ENCODE results near the gene GRID1. TPM values are rescaled to one million over a fixed set of nuclear protein-coding genes. Genes with fewer than 3 reads are reported as not detected.
A peak's percentile ranks its signal among the peaks of the same experiment; 100 is the strongest.

Gene GRID1
- total RNA-seq, 1 experiment from 2014 or later = not detected

GRCh38 chr10:85971494-85971893, 395.1 kb downstream of the GRID1 start:
- no peaks in the 10 kb centered on the region for H3K9me2 ChIP-seq (replicated peaks; ENCODE audit: low read length)
- H3K4me3 ChIP-seq (ENCODE audit: low read length) = no peak overlapping the region
- H3K4me1 ChIP-seq (ENCODE audit: insufficient read depth, low read length) = no peaks in the 10 kb centered on the region
- no peaks in the 10 kb centered on the region for H3K9me3 ChIP-seq (ENCODE audit: low read length)
- no peaks in the 10 kb centered on the region for H3K79me2 ChIP-seq (ENCODE audit: low read length)
- no peak overlapping the region for H3K27ac ChIP-seq (ENCODE audit: low read length)
- no peak overlapping the region for H3K4me2 ChIP-seq (ENCODE audit: low read length)
- no peaks in the 10 kb centered on the region for H3K36me3 ChIP-seq (ENCODE audit: low read depth, low read length)
- TF ChIP-seq EZH2phosphoT487 (IDR thresholded peaks at IDR 0.05; ENCODE audit: borderline replicate concordance, low read length) (no peak), EZH2 (IDR thresholded peaks at IDR 0.05; ENCODE audit: low read length, unreplicated experiment) (no peak), CTCF (conservative IDR thresholded peaks at IDR 0.05; ENCODE audit: low read depth, low read length) (no peak)
- no peaks in the 10 kb centered on the region for H3F3A ChIP-seq (ENCODE audit: low read length, unreplicated experiment)
- DNase-seq (no peak), ATAC-seq (no peak)
- no peak overlapping the region for H3K9ac ChIP-seq (ENCODE audit: low read length)
- no peaks in the 10 kb centered on the region for H4K20me1 ChIP-seq (ENCODE audit: low read length)
- BruUV-seq (replicated peaks) = no TSS peak
- intact Hi-C loops (cut with micrococcal nuclease) = no loop called here
- H2AFZ ChIP-seq (ENCODE audit: low read length) = no peak overlapping the region
- ChIA-PET CTCF (no interaction called here), POLR2A (ENCODE audit: unreplicated experiment) (no interaction called here)
- H3K27me3 ChIP-seq (ENCODE audit: low read length) = no peaks in the 10 kb centered on the region

- no peaks in the 10 kb centered on the region for H3K36me3 ChIP-seq (ENCODE audit: low read depth, low read length)
- ChIA-PET POLR2A (ENCODE audit: unreplicated experiment) (no interaction called here), CTCF (no interaction called here)
- H3K4me1 ChIP-seq (ENCODE audit: insufficient read depth, low read length) = no peaks in the 10 kb centered on the region
- no peak overlapping the region for H3K4me3 ChIP-seq (ENCODE audit: low read length)
- no peak overlapping the region for H3K4me2 ChIP-seq (ENCODE audit: low read length)
- no peaks in the 10 kb centered on the region for H3K9me2 ChIP-seq (replicated peaks; ENCODE audit: low read length)
- intact Hi-C loops (cut with micrococcal nuclease) = no loop called here
- H4K20me1 ChIP-seq (ENCODE audit: low read length) = no peaks in the 10 kb centered on the region
- TF ChIP-seq CTCF (conservative IDR thresholded peaks at IDR 0.05; ENCODE audit: low read depth, low read length) = no peak
- no peak for TF ChIP-seq EZH2 (IDR thresholded peaks at IDR 0.05; ENCODE audit: low read length, unreplicated experiment)
- TF ChIP-seq EZH2phosphoT487 (IDR thresholded peaks at IDR 0.05; ENCODE audit: borderline replicate concordance, low read length) = no peak
- no peaks in the 10 kb centered on the region for H3K9me3 ChIP-seq (ENCODE audit: low read length)
- H3K9ac ChIP-seq (ENCODE audit: low read length) = no peak overlapping the region
- DNase-seq (peak; percentile 2), ATAC-seq (no peak)
- BruUV-seq (replicated peaks) = no TSS peak
- H3F3A ChIP-seq (ENCODE audit: low read length, unreplicated experiment) = no peaks in the 10 kb centered on the region
- H2AFZ ChIP-seq (ENCODE audit: low read length) = no peak overlapping the region
- no peak overlapping the region for H3K27ac ChIP-seq (ENCODE audit: low read length)
- no peaks in the 10 kb centered on the region for H3K79me2 ChIP-seq (ENCODE audit: low read length)
- no peaks in the 10 kb centered on the region for H3K27me3 ChIP-seq (ENCODE audit: low read length)
Observed at GRCh38 chr10:85967594-85967993, 399.0 kb downstream of the GRID1 start.

- ChIA-PET CTCF (no interaction called here), POLR2A (ENCODE audit: unreplicated experiment) (no interaction called here)
- Histone ChIP-seq H3K4me3 (ENCODE audit: low read length) (no peak overlapping the region), H2AFZ (ENCODE audit: low read length) (no peak overlapping the region), H3K4me1 (ENCODE audit: insufficient read depth, low read length) (no peaks in the 10 kb centered on the region), H3K9ac (ENCODE audit: low read length) (no peak overlapping the region), H3F3A (ENCODE audit: low read length, unreplicated experiment) (no peaks in the 10 kb centered on the region), H3K79me2 (ENCODE audit: low read length) (no peaks in the 10 kb centered on the region), H3K9me3 (ENCODE audit: low read length) (no peaks in the 10 kb centered on the region), H3K27me3 (ENCODE audit: low read length) (no peaks in the 10 kb centered on the region), H3K4me2 (ENCODE audit: low read length) (no peak overlapping the region), H3K27ac (ENCODE audit: low read length) (no peak overlapping the region), H3K9me2 (replicated peaks; ENCODE audit: low read length) (no peaks in the 10 kb centered on the region), H3K36me3 (ENCODE audit: low read depth, low read length) (no peaks in the 10 kb centered on the region), H4K20me1 (ENCODE audit: low read length) (no peaks in the 10 kb centered on the region)
- ATAC-seq (no peak), DNase-seq (no peak)
- intact Hi-C loops (cut with micrococcal nuclease) = no loop called here
- BruUV-seq (replicated peaks) = no TSS peak
- no peak for TF ChIP-seq CTCF (conservative IDR thresholded peaks at IDR 0.05; ENCODE audit: low read depth, low read length)
- TF ChIP-seq EZH2phosphoT487 (IDR thresholded peaks at IDR 0.05; ENCODE audit: borderline replicate concordance, low read length) = no peak
- no peak for TF ChIP-seq EZH2 (IDR thresholded peaks at IDR 0.05; ENCODE audit: low read length, unreplicated experiment)
Observed at GRCh38 chr10:85961479-85962067, 405.0 kb downstream of the GRID1 start.

Data from PC-3 (cell line).